ENCODE results near the gene BICD1.
"Not testable (repeated sequence)": the region's sequence is repeated elsewhere in the genome, so short reads cannot be mapped to it uniquely, and the experiment has no call there.

The BICD1 gene

GRCh38 chr12:32146074-32146873 is 39.6 kb downstream of the BICD1 start:
- DNase-seq: no peak

DNA sequence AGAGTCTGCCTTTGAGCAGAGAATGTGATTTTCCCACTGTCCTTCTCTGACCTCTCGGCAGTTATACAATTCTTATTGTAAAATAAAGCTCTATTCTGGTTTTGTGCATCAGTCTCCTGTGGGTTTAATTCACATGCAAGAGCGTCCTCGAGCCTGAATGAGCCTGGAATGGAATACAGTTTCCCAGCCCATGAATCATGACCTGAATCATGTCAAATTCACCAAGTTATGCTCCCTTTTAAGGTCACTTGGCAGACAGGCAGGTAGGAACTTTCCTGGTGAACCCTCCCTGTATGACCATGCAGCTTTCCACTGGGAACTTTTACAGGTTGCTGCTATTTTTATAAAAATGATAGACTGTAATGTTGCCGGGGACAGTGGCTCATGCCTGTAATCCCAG is 41.7 kb downstream of the BICD1 start:
- no peak for DNase-seq

- DNase-seq: no peak
These were observed 42.8 kb downstream of the BICD1 start for GRCh38 chr12:32149489-32149888.

DNA sequence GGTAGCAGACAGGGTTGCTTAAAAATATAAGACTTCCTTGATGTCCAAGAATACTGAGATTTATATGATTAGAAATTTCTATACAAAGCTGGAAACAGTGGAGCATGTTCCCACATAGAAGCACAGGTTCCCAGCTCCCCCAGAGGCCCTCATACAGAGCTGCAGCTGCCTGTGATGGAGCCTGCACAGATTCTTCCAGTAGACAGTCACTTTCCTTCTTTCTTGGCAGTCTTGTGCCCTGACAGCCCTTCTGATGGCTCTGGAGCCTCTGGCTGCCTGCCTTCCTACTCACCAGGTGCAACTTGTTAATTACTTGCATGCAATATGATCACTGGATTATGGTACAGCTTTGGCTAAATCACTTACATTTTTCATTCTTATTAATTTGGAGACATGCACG is 44.4 kb downstream of the BICD1 start:
- DNase-seq: no peak

GRCh38 chr12:32151552-32151951 is 44.9 kb downstream of the BICD1 start:
- no peak for DNase-seq

DNA sequence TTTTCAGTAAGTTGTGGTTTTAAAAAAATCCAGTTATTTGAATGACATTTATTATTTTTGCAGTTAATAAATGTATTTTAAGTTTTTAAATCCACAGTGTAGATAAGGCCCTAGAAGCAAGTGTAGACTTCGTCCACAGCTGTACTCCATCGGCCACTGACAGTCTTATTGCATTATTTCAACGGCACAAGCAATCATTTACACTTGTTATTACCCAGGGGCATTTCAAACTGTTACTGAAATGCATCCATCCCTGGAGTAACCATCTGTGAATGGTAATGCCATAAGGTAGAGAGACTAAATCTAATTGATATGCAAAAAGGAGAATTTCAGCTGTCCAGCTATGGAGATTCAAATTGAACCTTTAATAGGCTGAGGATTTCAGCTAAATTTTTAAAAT is 48.4 kb downstream of the BICD1 start:
- no peak for DNase-seq

DNA sequence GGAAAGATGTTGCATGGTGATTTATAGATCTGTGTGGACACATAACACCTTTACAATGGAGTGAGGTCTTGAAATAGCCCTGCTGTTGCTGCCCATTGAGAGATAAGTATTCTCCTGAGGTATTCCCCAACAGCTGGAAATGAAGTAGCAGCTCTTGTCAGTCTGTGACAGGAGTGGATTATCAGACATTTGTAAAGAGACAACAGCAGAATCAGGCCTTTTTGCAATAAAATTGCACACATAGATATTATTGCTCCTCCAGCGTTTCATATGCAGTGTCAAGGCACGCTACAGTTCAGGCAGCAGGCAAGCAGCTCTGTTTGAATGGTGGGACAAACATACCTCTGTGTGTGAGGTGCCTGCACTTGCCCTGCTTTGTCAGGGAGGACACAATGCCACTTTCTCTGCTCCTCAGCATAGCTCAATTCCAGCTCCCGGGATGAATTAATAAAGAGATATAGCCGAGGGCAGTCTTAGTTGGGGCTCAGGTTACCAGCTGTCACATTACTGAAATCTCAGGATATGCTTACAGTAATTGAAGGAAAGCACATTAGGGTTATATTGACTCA is 49.4 kb downstream of the BICD1 start:
- DNase-seq: no peak

DNA sequence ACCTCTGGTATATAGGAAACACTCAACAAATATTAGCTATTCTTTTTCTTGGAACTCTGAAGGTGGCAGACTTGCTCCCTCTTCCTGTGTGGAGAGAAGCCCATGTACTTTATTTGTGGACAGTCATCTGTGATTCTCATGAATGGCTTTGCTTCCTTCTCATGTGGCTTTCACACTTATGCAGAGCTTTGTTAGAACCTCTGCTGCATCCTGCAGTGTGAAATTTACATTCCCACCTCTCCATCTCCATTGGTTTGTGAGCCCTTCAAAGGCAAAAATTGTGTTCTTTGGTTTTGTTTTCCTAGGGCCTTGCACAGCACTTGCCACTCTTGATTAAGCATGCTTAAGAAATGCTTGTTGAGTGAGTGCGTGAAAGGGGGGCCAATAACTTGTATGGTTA is 51.9 kb downstream of the BICD1 start:
- no peak for DNase-seq

GRCh38 chr12:32159381-32159780 is 52.7 kb downstream of the BICD1 start:
- no peak for DNase-seq

DNA sequence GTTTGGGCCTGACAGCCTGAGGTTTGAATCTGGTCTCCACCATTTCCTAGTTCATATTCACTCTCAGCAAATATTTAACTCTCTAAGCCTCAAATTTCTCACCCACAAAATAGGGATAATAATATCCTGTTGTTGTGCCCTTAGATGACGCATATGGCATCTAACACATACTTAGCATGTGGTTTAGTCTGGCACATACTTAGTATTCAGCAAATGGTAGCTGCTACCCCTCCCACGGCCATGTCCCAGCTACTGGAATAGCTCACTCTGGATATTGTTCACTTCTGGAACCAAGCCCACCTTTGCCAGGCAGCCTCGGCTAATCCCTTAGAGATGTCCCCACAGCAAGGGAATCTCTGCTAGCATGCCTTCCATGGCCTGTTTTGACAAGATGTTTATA is 53.3 kb downstream of the BICD1 start:
- DNase-seq: no peak

DNA sequence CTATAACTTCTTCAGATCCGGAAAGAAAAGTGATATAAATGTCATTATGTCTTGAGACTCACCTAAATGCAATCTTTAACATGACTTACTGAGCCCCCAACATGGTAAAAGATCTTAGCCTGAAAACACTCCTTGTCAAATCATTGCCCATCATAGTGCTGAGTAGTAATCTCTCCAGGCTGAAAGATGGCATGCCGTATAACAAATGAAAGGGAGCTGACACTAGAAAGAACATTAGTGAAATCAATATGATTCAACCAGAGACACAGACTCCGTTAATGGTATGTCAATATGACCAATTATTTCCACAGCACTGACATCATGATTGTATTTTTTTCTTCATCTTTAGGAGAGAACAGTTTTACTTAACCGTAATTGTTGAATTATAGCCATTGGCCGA is 54.4 kb downstream of the BICD1 start:
- no peak for DNase-seq

- DNase-seq: no peak
These were observed 56.9 kb downstream of the BICD1 start for GRCh38 chr12:32163596-32163995.

- no peak for DNase-seq
These were observed 59.9 kb downstream of the BICD1 start for GRCh38 chr12:32166510-32166909.

DNA sequence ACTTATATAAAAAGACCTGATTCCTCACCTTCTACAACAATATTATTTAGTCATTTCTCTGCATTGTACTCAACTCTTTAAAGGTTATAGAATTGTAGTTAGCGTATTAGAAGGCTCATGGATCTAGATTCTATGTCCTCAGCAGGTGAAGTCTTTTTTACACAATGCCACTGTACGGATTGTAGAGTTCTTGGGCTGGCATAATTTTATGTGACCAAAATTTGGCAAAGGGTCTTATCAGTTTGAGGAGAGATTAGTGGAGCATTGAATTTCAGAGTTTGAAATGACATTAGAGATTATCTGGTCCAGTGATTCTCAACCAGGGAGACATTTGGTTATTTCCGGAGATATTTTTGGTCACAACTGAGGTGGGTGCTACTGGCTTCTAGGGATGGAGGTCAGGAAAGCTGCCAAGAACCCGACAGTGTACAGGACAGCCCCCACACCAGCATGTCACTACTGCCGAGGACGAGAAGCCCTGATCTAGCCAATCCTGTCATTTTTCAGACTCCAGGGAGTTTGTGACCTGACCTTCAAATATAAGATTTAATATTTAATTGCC is 63.9 kb downstream of the BICD1 start:
- DNase-seq: no peak

- no peak for DNase-seq
These were observed 64.6 kb downstream of the BICD1 start for GRCh38 chr12:32171211-32171610.

DNA sequence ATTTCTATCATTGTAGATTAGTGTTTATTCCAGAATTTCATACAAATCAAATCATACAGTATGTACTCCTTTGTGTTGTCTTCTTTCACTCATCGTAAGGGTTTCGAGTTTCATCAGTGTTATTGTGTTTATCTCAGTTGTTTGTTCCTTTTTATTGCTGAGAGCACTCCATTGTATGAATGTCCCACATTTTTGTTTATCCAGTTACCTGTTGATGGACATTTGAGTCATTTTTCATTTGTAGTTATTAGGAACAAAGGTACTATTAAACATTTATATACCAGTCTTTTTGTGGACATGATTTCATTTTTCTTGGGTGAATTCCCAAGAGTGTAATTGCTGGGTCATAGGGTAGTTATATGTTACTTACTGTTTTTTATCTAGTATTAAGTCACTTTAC is 70.0 kb downstream of the BICD1 start:
- no peak for DNase-seq

DNA sequence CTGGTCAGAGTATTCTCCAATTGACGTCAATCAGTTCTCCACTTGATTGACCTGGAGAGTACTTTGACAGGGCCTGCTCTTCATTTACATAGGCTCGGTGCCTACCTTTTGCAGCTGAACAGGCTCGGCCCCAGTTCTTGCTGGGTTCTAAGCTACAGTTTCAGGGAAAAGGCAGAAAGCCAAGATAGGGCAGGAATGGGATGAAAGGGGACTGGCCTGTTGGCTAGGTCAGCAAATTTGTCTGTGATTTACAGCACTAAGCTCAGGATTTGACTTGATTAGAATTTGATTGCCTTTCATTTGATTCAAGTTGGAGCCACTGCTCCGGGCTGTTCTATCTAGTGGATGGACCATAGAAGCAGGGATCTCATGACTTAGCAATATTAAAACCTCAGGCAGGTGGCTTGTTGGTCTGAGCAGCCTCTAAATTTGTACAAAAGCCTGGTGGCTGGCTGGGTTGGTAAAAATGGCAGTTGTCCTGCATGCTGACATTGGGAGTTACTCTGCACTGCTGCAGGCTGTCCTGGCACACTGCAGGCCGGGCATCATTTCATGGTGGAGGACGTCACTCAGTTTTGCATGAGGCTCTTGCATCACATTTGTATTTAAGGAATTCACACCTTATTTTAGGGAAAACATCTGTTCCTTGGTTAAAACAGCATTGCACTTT is 71.8 kb downstream of the BICD1 start:
- no peak for DNase-seq

GRCh38 chr12:32179011-32179395 is 72.4 kb downstream of the BICD1 start:
- no peak for DNase-seq

DNA sequence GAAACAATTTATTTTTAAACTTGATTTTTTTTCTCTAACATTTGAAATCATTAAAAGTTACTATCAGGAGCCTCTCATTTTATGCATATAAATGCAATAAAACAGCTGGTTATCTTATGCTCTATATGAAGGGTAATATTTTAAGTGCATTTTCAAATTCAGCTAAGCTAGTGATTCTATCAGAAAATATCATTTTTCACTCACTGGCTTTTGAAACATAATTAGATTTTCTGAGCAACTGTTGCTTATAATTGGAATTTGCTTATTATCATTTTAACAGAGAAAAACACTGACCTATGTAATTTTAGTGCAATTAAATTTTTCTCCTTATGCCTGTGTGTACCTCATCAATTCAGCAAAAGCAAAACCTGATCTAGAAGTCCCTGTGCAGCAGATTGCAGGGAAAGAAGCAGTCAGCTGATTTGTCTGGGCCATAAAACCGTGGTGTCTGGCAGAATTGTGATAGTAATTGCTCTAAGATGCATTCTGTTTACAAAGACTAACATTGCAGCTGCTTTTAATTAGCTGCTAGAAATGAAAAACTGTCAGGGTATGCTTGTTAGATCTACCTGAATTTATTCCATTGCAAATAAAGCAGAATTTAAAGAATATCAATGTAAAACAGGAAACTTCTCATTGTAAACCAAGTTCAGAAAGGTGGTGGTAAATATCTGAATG is 75.0 kb downstream of the BICD1 start:
- DNase-seq: no peak

DNA sequence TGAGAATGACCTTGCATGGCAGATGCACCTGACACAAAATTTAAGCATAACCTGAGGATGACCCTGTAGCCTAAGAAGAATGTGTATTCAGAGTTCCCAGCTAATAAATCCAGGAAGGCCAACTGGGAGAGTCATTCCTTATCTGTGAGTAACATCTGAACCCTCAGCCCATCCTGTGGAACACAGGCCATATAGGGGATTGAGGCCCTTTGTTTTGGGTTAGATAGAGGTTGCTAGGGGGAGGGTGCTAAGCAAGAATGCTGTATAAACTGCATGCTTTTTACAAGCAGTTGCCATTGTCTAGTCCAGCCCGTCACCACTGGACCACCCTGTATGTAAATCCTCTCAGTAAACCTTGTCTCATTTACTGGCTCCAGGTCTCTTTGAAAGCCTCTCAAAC is 77.0 kb downstream of the BICD1 start:
- no peak for DNase-seq

- DNase-seq: not testable (repeated sequence)
These were observed 80.5 kb downstream of the BICD1 start for GRCh38 chr12:32187127-32187526.

DNA sequence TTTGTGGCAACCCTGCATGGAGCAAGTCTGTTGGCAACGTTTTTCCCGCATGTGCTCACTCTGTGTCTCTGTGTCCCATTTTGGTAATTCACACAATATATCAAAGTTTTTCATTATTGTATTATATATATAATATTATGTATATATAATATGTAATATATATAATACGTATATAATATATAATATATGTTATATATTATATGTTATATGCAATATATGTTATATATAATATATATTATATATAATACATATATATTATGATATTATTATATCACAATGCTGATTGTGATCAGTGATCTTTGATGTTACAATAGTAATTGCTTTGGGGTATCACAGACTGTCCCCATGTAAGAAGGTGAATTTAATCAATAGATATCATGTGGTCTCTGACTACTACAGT is 84.8 kb downstream of the BICD1 start:
- DNase-seq: no peak
